Measurements from ENCODE around the gene CITED2.

DNA sequence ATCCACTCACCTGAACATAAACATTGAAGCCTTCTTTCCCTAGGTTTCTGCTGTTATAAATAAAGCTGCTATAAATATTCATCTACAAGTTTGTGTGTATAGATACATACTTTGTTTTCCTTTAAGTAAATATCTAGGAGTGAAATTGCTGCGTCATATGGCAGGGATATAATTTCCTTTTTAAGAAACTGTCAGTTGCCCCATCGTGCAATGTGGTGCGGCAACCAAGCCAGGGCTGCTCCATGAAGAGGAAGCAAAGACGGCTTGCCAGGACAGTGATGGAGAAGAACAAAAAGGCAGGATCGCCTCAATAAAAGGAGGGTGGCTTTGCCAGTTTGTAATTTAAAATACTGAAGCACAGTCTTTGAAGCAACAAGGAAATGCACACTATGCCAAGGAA is 36.6 kb downstream of the CITED2 start:
- TF ChIP-seq EZH2 (IDR thresholded peaks at IDR 0.05), result no peak
- TF ChIP-seq, protein P1, sequence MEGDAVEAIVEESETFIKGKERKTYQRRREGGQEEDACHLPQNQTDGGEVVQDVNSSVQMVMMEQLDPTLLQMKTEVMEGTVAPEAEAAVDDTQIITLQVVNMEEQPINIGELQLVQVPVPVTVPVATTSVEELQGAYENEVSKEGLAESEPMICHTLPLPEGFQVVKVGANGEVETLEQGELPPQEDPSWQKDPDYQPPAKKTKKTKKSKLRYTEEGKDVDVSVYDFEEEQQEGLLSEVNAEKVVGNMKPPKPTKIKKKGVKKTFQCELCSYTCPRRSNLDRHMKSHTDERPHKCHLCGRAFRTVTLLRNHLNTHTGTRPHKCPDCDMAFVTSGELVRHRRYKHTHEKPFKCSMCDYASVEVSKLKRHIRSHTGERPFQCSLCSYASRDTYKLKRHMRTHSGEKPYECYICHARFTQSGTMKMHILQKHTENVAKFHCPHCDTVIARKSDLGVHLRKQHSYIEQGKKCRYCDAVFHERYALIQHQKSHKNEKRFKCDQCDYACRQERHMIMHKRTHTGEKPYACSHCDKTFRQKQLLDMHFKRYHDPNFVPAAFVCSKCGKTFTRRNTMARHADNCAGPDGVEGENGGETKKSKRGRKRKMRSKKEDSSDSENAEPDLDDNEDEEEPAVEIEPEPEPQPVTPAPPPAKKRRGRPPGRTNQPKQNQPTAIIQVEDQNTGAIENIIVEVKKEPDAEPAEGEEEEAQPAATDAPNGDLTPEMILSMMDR (IDR thresholded peaks at IDR 0.05), result no peak

All from neural progenitor cell (in vitro differentiated cells).